GM19395 (cell line): ENCODE results near the gene RNF220.
"Not testable (repeated sequence)": the region's sequence is repeated elsewhere in the genome, so short reads cannot be mapped to it uniquely, and the experiment has no call there.

ENCODE experiments used
- ATAC-seq: cut with Tn5 transposase; IDR thresholded peaks from one replicate; pipeline ENCODE4 v1.9.1; 2021; ENCODE audit warnings: mild to moderate bottlenecking, moderate library complexity; ENCODE audit not compliant: unreplicated experiment

RNF220 gene

GRCh38 chr1:44695671-44696070, 290.6 kb downstream of the RNF220 start:
- ATAC-seq: no peak

GRCh38 chr1:44696101-44696500, 291.0 kb downstream of the RNF220 start:
- no peak for ATAC-seq

GRCh38 chr1:44696789-44697345, 291.8 kb downstream of the RNF220 start:
- ATAC-seq: no peak

- no peak for ATAC-seq
These were observed 293.1 kb downstream of the RNF220 start for GRCh38 chr1:44698138-44698537.

GRCh38 chr1:44699375-44699774, 294.3 kb downstream of the RNF220 start:
- ATAC-seq: not testable (repeated sequence)

- ATAC-seq: no peak
These were observed 295.5 kb downstream of the RNF220 start for GRCh38 chr1:44700573-44700972.

GRCh38 chr1:44701141-44701573, 296.1 kb downstream of the RNF220 start:
- no peak for ATAC-seq
